Measurements from ENCODE around the gene CCNYL1. TPM values are rescaled to one million over a fixed set of nuclear protein-coding genes. Genes with fewer than 3 reads are reported as not detected.
"Not testable (repeated sequence)": the region's sequence is repeated elsewhere in the genome, so short reads cannot be mapped to it uniquely, and the experiment has no call there.

Gene CCNYL1
- total and polyA plus RNA-seq, 2 experiments from 2014 or later: 13.7 to 17.6 TPM

GRCh38 chr2:207758025-207758424 lies 46.6 kb downstream of the CCNYL1 start:
- Histone ChIP-seq H3K4me3 (no peak overlapping the region), H3K4me1 (ENCODE audit: insufficient read depth) (peaks cover 5% of the 10 kb centered on the region), H3K9me2 (replicated peaks; ENCODE audit: insufficient read depth) (no peaks in the 10 kb centered on the region), H3K79me2 (peaks cover 27% of the 10 kb centered on the region), H3K27me3 (no peaks in the 10 kb centered on the region), H3K36me3 (replicated peaks; ENCODE audit: insufficient read depth, low read depth) (no peaks in the 10 kb centered on the region), H3K27ac (no peak overlapping the region), H3K4me2 (no peak overlapping the region), H2AFZ (no peak overlapping the region), H3K9me3 (ENCODE audit: low read depth) (no peaks in the 10 kb centered on the region), H4K20me1 (ENCODE audit: insufficient read depth, poor library complexity, severe bottlenecking) (no peaks in the 10 kb centered on the region)
- TF ChIP-seq EZH2phosphoT487 (IDR thresholded peaks at IDR 0.05; ENCODE audit: low read depth, severe bottlenecking, unreplicated experiment): no peak
- TF ChIP-seq CTCF (IDR thresholded peaks at IDR 0.05; ENCODE audit: poor library complexity): no peak
- TF ChIP-seq EZH2 (IDR thresholded peaks at IDR 0.05; ENCODE audit: borderline replicate concordance): no peak
- DNase-seq (ENCODE audit: low spot score): no peak

- H3K36me3 ChIP-seq (replicated peaks; ENCODE audit: insufficient read depth, low read depth): no peaks in the 10 kb centered on the region
- no peaks in the 10 kb centered on the region for H3K27me3 ChIP-seq
- TF ChIP-seq CTCF (IDR thresholded peaks at IDR 0.05; ENCODE audit: poor library complexity): no peak
- no peak for TF ChIP-seq EZH2 (IDR thresholded peaks at IDR 0.05; ENCODE audit: borderline replicate concordance)
- no peak for TF ChIP-seq EZH2phosphoT487 (IDR thresholded peaks at IDR 0.05; ENCODE audit: low read depth, severe bottlenecking, unreplicated experiment)
- no peaks in the 10 kb centered on the region for H4K20me1 ChIP-seq (ENCODE audit: insufficient read depth, poor library complexity, severe bottlenecking)
- peaks cover 46% of the 10 kb centered on the region for H3K79me2 ChIP-seq
- H2AFZ ChIP-seq: no peak overlapping the region
- H3K4me3 ChIP-seq: no peak overlapping the region
- H3K4me1 ChIP-seq (ENCODE audit: insufficient read depth): peaks cover 17% of the 10 kb centered on the region
- H3K9me2 ChIP-seq (replicated peaks; ENCODE audit: insufficient read depth): no peaks in the 10 kb centered on the region
- H3K4me2 ChIP-seq: no peak overlapping the region
- no peaks in the 10 kb centered on the region for H3K9me3 ChIP-seq (ENCODE audit: low read depth)
- no peak overlapping the region for H3K27ac ChIP-seq
- WGBS (ENCODE audit: low lambda C conversion rate, missing lambda C conversion rate): 94% methylated on average over 2 of the region's 2 CpGs
- no peak for DNase-seq (ENCODE audit: low spot score)
These were observed 48.5 kb downstream of the CCNYL1 start for GRCh38 chr2:207759890-207760289.

- H3K4me2 ChIP-seq: no peak overlapping the region
- peaks cover 52% of the 10 kb centered on the region for H3K79me2 ChIP-seq
- no peaks in the 10 kb centered on the region for H3K9me3 ChIP-seq (ENCODE audit: low read depth)
- no peak for DNase-seq (ENCODE audit: low spot score)
- H3K4me3 ChIP-seq: no peak overlapping the region
- no peaks in the 10 kb centered on the region for H4K20me1 ChIP-seq (ENCODE audit: insufficient read depth, poor library complexity, severe bottlenecking)
- TF ChIP-seq EZH2 (IDR thresholded peaks at IDR 0.05; ENCODE audit: borderline replicate concordance) (no peak), EZH2phosphoT487 (IDR thresholded peaks at IDR 0.05; ENCODE audit: low read depth, severe bottlenecking, unreplicated experiment) (no peak), CTCF (IDR thresholded peaks at IDR 0.05; ENCODE audit: poor library complexity) (no peak)
- 83% methylated on average over 2 of the region's 2 CpGs for WGBS (ENCODE audit: low lambda C conversion rate, missing lambda C conversion rate)
- no peak overlapping the region for H2AFZ ChIP-seq
- H3K36me3 ChIP-seq (replicated peaks; ENCODE audit: insufficient read depth, low read depth): no peaks in the 10 kb centered on the region
- no peaks in the 10 kb centered on the region for H3K27me3 ChIP-seq
- H3K9me2 ChIP-seq (replicated peaks; ENCODE audit: insufficient read depth): no peaks in the 10 kb centered on the region
- no peak overlapping the region for H3K27ac ChIP-seq
- H3K4me1 ChIP-seq (ENCODE audit: insufficient read depth): peaks cover 17% of the 10 kb centered on the region
These were observed 49.0 kb downstream of the CCNYL1 start for GRCh38 chr2:207760453-207760852.

GRCh38 chr2:207761426-207761825 lies 50.0 kb downstream of the CCNYL1 start:
- H3K4me1 ChIP-seq (ENCODE audit: insufficient read depth): peaks cover 17% of the 10 kb centered on the region
- WGBS (ENCODE audit: low lambda C conversion rate, missing lambda C conversion rate): 91% methylated on average over 3 of the region's 3 CpGs
- not testable (repeated sequence) for H3K4me3 ChIP-seq; H3K9me3 ChIP-seq (ENCODE audit: low read depth); H2AFZ ChIP-seq; H3K9me2 ChIP-seq (replicated peaks; ENCODE audit: insufficient read depth); H3K36me3 ChIP-seq (replicated peaks; ENCODE audit: insufficient read depth, low read depth); DNase-seq (ENCODE audit: low spot score); H3K27me3 ChIP-seq; H3K4me2 ChIP-seq; H3K27ac ChIP-seq; H4K20me1 ChIP-seq (ENCODE audit: insufficient read depth, poor library complexity, severe bottlenecking)
- H3K79me2 ChIP-seq: peaks cover 55% of the 10 kb centered on the region
